Gastrocnemius medialis (tissue), 4 donors: ENCODE results near the gene WDR31. TPM values are rescaled to one million over a fixed set of nuclear protein-coding genes. Genes with fewer than 3 reads are reported as not detected.

Source experiments
- ATAC-seq, 2 donors: fragments of 150-250 bp; one replicate each; pipeline ENCODE4 v1.9.1; 2016
- DNase-seq, 2 donors: peaks; one replicate each; pipeline ENCODE4 v3.0.0-alpha.2; 2019
- H3K27ac ChIP-seq, 4 donors: fragments of 200-600 bp; sonication (generic); 1 replicate in 1 of 4; 2 replicates in 3 of 4; pipeline ENCODE4 v1.5.1; 2016 to 2018; ENCODE audit warnings: mild to moderate bottlenecking in 2 of 4, moderate library complexity in 1 of 4
- H3K27me3 ChIP-seq, 3 donors: fragments of 200-600 bp; sonication (generic) in 2 of 3; 1 replicate in 1 of 3; 2 replicates in 2 of 3; pipeline versions ENCODE4 v1.5.1 to v1.6.0; 2016 to 2019; ENCODE audit warnings: mild to moderate bottlenecking in 1 of 3, moderate library complexity in 1 of 3
- H3K36me3 ChIP-seq, 2 donors: fragments of 200-600 bp; sonication (generic) in 1 of 2; one replicate each; pipeline ENCODE4 v1.5.1; 2017 to 2018
- H3K4me1 ChIP-seq, 2 donors: fragments of 200-600 bp; sonication (generic) in 1 of 2; one replicate each; pipeline ENCODE4 v1.5.1; 2016 to 2017; ENCODE audit warnings: mild to moderate bottlenecking in 2 of 2
- H3K4me3 ChIP-seq, 4 donors: fragments of 200-600 bp; sonication (generic) in 3 of 4; 1 replicate in 1 of 4; 2 replicates in 3 of 4; pipeline ENCODE4 v1.5.1; 2016 to 2019; ENCODE audit warnings: mild to moderate bottlenecking in 2 of 4
- H3K9me3 ChIP-seq, 3 donors: fragments of 200-600 bp; sonication (generic) in 2 of 3; 1 replicate in 1 of 3; 2 replicates in 2 of 3; pipeline ENCODE4 v1.5.1; 2016 to 2019
- CTCF ChIP-seq, 5 experiments: fragments of 450-650 bp in 3 of 5; fragments of 200-600 bp in 2 of 5; sonication (generic) in 2 of 5; IDR thresholded peaks in 4 of 5; conservative IDR thresholded peaks in 1 of 5; 1 replicate in 4 of 5; 2 replicates in 1 of 5; pipeline ENCODE4 v1.5.1; 2016 to 2019; ENCODE audit warnings: antibody characterized with exemption in 5 of 5, mild to moderate bottlenecking in 3 of 5, moderate library complexity in 3 of 5
- POLR2A ChIP-seq, 2 donors: fragments of 450-650 bp; IDR thresholded peaks; one replicate each; pipeline ENCODE4 v1.6.1; 2017; ENCODE audit warnings: antibody characterized with exemption in 2 of 2, mild to moderate bottlenecking in 2 of 2, moderate library complexity in 2 of 2
- in situ Hi-C, 4 donors: fragments of 200-750 bp; cut with MboI; loops; one replicate each; pipeline versions ENCODE4 v1.15.0 to v1.8.0; 2017; ENCODE audit warnings: low sequenced_read_pairs in 4 of 4
- intact Hi-C: fragments of 100-400 bp; cut with DNase I; formaldehyde crosslinking; loops from one replicate; pipeline ENCODE4 v1.15.1; 2023; ENCODE audit warnings: low total_unique reads
- total RNA-seq, 4 donors: library from RNA; depleted of rRNA; stranded (reverse); fragments of >200 nt; gene quantifications; one replicate each; pipeline versions ENCODE4 v1.1.0 to v1.2.3, GENCODE V29; 2016

WDR31 gene
- total RNA-seq, 4 donors from 2014 or later: 0.29 to 1.1 (median 0.36) TPM; not detected in 1

DNA sequence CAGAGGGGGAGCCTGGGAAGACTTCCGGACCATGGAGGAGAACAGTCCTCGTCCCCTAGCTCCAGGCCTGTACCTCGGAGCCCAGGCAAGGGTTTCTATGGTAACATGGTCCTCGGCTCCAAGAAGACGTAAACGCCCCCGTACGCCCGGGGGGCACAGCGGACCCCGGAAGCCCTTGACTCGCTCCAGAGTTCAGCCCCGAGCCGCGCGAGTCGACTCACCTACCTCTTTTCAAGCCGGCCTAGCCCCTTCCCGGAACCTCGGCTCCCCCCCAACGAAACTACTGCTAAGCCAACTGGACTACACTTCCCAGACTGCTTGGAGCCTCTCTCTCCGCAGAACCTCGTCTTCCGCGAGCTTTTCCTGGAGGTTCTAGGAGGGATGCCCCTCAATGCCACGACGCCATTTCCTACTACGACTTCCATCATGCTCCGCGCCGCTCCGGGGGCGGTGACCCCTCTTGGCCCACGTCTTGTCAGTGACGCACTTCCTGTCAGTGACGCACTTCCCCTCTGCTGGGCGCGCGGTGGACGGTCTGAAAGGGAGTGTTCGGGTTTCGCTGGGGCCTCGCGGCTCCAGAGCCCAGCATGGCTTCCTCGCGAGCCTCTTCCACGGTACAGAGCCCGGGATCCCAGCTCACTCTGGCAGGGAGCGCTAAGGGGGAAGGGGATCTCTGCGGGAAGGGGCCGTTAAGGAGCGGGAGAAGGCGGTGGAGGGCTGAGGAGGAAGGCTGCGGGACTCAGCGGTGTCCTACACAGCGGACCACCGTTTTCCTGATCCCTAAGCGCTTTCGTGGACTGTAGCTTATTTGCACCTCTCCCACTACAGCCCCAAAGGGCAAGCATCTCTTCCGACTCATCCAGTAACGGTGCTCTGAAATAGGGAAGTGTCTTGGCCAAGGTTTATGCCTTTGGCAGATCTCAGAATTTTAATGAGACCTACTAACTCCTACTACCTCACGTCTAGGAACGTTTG lies 64.6 kb downstream of the WDR31 start, which contains the start of the genes CDC26 and PRPF4:
Gene CDC26 (minus strand): TSS at position 416 of the 975 bp plus-strand sequence. CDS start 3,065 bp downstream, outside the sequence.
Gene PRPF4 (plus strand): TSS at position 502 of the 975 bp plus-strand sequence. CDS start 86 bp downstream, at position 588.
- no peaks in the 10 kb centered on the region for H3K27me3 ChIP-seq
- TF ChIP-seq POLR2A (IDR thresholded peaks at IDR 0.05): peak; percentile 84 to 88
- TF ChIP-seq CTCF (IDR thresholded peaks at IDR 0.05 in 4 of 5, conservative IDR thresholded peaks at IDR 0.05 in 1 of 5): no peak
- peak within 1 kb of the TSS; percentile 63 to 89 (median 82) for H3K4me3 ChIP-seq
- intact Hi-C loops (loop anchor here (1.0 to 10.0 kb wide), 9 partner anchors 54 to 1791 kb away; partner anchors contain the start of genes ALAD, C9orf43, ECPAS and FKBP15), in situ Hi-C loops (loop anchor here in 3 of 4 donors (10.0 kb wide), 3 partner anchors 61 to 379 kb away; partner anchors contain the start of gene ALAD (in 2 of the 3))
- H3K36me3 ChIP-seq: peaks cover 0 to 63% of the 10 kb centered on the region in 2 donors
- H3K9me3 ChIP-seq: no peaks in the 10 kb centered on the region
- ATAC-seq (peak; percentile 97 to 98), DNase-seq (peak; percentile 93 to 95)
- H3K4me1 ChIP-seq: peaks cover 12 to 22% of the 10 kb centered on the region in 2 donors
- peak within 1 kb of the TSS; percentile 84 to 94 (median 93) for H3K27ac ChIP-seq

- Histone ChIP-seq H3K27ac (peak overlapping the region; percentile 84 to 94 (median 93)), H3K4me3 (peak overlapping the region; percentile 63 to 89 (median 82)), H3K36me3 (peaks cover 0 to 63% of the 10 kb centered on the region in 2 donors), H3K9me3 (no peaks in the 10 kb centered on the region), H3K27me3 (no peaks in the 10 kb centered on the region), H3K4me1 (peaks cover 12 to 22% of the 10 kb centered on the region in 2 donors)
- in situ Hi-C loops: loop anchor here in 3 of 4 donors (5.0 to 25.0 kb wide), 5 partner anchors 60 to 388 kb away; partner anchors contain the start of gene ALAD (in 2 of the 3)
- intact Hi-C loops: loop anchor here (1.0 to 10.0 kb wide), 10 partner anchors 53 to 1790 kb away; partner anchors contain the start of genes ALAD, C9orf43, ECPAS and FKBP15
- DNase-seq: no peak
- ATAC-seq: peak; percentile 50 to 57
- TF ChIP-seq POLR2A (IDR thresholded peaks at IDR 0.05): no peak
- TF ChIP-seq CTCF (IDR thresholded peaks at IDR 0.05 in 4 of 5, conservative IDR thresholded peaks at IDR 0.05 in 1 of 5): peak; percentile 64 to 77 (median 73)
These were observed 65.5 kb downstream of the WDR31 start for GRCh38 chr9:113274474-113275156.

DNA sequence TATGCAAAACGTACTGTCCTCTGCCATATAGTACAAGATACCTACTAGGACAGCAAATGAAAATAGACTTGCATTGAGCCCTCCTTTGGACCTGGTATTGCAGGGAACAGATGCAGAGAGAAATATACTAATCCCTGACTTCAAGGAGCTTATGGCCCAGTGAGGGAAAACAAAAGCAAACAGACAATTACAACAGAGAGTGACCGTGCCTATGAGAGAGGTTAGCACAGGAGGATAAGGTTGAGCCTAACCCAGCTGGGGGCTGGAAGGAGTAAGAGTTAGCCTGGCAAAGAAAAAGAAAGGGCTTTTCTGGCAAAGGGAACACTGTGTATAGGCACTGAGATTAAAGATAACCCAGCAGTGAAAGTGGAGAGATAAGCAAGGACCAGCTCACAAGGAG lies 70.2 kb downstream of the WDR31 start:
- DNase-seq (no peak), ATAC-seq (no peak)
- intact Hi-C loops: loop anchor here (5.0 to 10.0 kb wide), 3 partner anchors 215 to 1785 kb away; partner anchors contain the start of genes ECPAS and ZFP37
- Histone ChIP-seq H3K36me3 (peaks cover 0 to 56% of the 10 kb centered on the region in 2 donors), H3K4me3 (no peak overlapping the region), H3K27ac (no peak overlapping the region), H3K27me3 (no peaks in the 10 kb centered on the region), H3K9me3 (no peaks in the 10 kb centered on the region), H3K4me1 (peaks cover 6 to 12% of the 10 kb centered on the region in 2 donors)
- in situ Hi-C loops: loop anchor here in 3 of 4 donors (5.0 to 25.0 kb wide), 5 partner anchors 55 to 392 kb away; partner anchors contain the start of gene ALAD (in 2 of the 3)
- TF ChIP-seq CTCF (IDR thresholded peaks at IDR 0.05 in 4 of 5, conservative IDR thresholded peaks at IDR 0.05 in 1 of 5) (no peak), POLR2A (IDR thresholded peaks at IDR 0.05) (no peak)

- ATAC-seq (no peak), DNase-seq (no peak)
- in situ Hi-C loops (loop anchor here in 1 of 4 donors (25.0 kb wide), 1 partner anchor 393 kb away; no protein-coding TSS in a partner anchor), intact Hi-C loops (no loop called here)
- H3K36me3 ChIP-seq: peaks cover 0 to 56% of the 10 kb centered on the region in 2 donors
- no peak overlapping the region for H3K27ac ChIP-seq
- TF ChIP-seq CTCF (IDR thresholded peaks at IDR 0.05 in 4 of 5, conservative IDR thresholded peaks at IDR 0.05 in 1 of 5): no peak
- no peak for TF ChIP-seq POLR2A (IDR thresholded peaks at IDR 0.05)
- H3K4me1 ChIP-seq: peaks cover 5 to 10% of the 10 kb centered on the region in 2 donors
- H3K4me3 ChIP-seq: no peak overlapping the region
- H3K27me3 ChIP-seq: no peaks in the 10 kb centered on the region
- no peaks in the 10 kb centered on the region for H3K9me3 ChIP-seq
These were observed 70.7 kb downstream of the WDR31 start for GRCh38 chr9:113269355-113269754.
